GM21619 (cell line): ENCODE measurements around the gene PRELID3B.
A peak's percentile ranks its signal among the peaks of the same experiment; 100 is the strongest.

Experiments used
- ATAC-seq: cut with Tn5 transposase; IDR thresholded peaks from one replicate; pipeline ENCODE4 v1.9.1; 2021; ENCODE audit not compliant: unreplicated experiment

Gene PRELID3B

GRCh38 chr20:59010995-59011873 lies 31.4 kb downstream of the PRELID3B start:
- no peak for ATAC-seq

GRCh38 chr20:59010321-59010994 lies 32.1 kb downstream of the PRELID3B start:
- no peak for ATAC-seq

- ATAC-seq = no peak
These were observed 33.8 kb downstream of the PRELID3B start for GRCh38 chr20:59008715-59009336.

- peak; percentile 29 for ATAC-seq
These were observed 34.7 kb downstream of the PRELID3B start for GRCh38 chr20:59007665-59008511.

DNA sequence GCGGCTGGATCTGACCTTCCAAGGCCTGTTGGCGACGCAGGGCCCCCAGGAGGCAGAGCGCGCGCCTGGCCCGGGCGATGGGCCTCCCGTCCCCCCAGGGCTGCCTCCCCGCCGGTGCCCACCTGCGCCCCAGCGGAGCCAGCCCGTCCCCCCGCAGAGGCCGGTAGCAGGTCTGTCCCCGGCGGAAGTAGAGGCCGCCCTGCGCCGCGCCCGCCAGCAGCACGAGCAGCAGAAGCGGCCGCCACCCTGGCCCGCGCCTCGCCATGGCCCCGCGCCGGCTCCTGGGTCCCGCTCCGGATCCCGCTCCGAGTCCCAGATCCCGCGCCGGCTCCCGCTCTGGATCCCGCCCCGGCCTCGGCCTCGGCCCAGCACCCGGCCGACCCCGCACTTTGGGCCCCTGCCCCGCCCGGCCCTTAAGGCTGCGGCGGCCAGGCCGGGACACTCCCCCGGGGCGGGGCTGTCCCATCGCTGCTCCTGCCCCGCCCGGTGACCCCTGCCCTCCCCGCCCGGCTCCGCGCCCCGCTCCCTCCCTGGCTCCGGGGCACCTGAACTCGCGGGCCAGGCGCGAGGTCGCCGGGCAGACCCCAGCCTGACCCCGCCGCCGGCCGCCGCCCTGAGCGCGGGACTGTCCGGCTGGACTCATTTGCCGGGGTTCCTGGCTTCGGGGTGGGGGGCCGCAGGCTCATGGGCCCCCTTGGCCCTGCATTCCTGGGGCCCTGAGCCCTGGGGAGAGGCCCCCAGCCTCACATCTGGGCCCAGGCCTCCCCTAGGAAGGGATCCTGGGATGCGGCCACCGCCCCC lies 35.5 kb downstream of the PRELID3B start, which contains the start of gene CTSZ:
TSS of gene CTSZ (minus strand) at position 391 of the 801 bp plus-strand sequence. CDS start at position 265, 126 bp downstream.
- ATAC-seq = peak; percentile 21

- ATAC-seq = no peak
These were observed 36.3 kb downstream of the PRELID3B start for GRCh38 chr20:59006167-59006863.

- no peak for ATAC-seq
These were observed 36.9 kb downstream of the PRELID3B start for GRCh38 chr20:59005523-59006166.

DNA sequence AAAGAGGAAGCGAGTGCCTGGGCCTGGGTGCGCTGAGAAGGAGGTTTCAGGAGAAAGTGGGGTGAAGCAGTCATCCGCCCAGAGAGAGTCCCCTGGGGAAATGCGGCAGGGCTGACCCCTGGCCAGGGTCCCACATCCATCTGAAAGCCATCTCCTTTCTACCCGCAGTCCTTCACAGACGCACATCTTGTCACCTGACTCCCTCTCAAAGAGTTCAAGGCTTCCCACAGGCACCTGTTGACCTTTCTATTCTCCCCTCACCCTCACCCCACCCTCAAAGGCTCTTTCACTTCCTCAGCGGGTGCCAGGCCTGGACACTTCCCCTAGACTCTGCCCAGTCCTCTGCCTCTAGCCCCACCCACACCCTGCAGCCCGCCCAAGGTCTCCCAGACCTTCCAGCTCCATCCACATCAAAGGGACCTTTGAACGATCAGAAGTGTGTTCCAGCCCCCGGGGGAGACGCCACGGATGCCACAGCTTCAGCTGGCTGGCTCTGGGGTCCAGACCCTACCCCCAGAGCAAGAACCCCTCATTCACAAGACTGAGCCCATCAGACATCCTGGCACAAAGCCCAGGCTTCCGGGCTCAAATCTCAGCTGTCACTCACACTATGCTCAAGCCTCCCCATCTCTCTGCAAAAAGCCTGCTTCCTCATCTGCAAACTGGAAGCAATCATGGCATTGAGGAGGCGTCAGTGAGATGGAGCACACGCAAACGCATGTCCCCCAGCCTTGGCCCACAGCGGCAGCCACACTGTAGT lies 37.6 kb downstream of the PRELID3B start:
- ATAC-seq = peak; percentile 42

DNA sequence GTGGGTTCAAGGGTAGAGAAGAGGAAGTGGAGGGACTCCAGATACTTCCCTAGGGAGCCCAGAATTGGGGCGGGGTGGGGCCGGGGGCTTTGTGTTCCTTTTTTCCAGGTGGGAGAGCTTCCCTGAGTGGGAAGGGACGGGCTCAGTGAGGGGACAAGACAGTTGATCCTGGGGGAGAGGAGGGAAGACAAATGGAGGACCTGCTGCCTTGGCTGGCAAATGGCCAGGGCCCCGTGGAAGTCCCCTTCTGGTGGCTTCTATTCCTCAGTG lies 38.2 kb downstream of the PRELID3B start:
- no peak for ATAC-seq

GRCh38 chr20:59003836-59004492 lies 38.6 kb downstream of the PRELID3B start:
- no peak for ATAC-seq

DNA sequence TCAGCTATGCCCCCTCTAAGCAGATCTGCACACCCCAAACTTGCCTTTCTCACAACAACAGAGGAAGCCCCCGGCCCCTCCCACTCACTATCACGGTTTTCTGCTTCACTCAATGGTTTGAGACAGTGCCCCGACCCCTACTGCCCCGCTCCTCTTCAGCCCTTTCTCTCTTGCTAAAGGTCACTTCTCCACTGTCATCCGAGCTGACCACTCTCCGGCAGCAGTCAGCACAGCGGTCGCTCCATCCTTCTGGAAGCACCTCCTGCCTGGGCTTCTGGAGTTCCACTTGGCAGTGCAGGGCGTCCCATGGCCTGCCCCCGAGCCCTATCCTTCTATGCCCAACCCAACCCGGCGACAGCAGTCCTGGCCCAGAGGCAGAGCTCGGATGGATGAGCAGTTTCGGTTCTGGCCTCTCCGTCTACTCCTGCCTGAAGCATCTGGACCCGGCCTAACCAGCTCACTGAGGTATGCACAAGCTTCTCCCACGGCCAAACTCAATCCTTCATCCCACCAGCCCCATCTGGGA lies 39.6 kb downstream of the PRELID3B start:
- no peak for ATAC-seq

- ATAC-seq = no peak
These were observed 40.2 kb downstream of the PRELID3B start for GRCh38 chr20:59002388-59002787.

DNA sequence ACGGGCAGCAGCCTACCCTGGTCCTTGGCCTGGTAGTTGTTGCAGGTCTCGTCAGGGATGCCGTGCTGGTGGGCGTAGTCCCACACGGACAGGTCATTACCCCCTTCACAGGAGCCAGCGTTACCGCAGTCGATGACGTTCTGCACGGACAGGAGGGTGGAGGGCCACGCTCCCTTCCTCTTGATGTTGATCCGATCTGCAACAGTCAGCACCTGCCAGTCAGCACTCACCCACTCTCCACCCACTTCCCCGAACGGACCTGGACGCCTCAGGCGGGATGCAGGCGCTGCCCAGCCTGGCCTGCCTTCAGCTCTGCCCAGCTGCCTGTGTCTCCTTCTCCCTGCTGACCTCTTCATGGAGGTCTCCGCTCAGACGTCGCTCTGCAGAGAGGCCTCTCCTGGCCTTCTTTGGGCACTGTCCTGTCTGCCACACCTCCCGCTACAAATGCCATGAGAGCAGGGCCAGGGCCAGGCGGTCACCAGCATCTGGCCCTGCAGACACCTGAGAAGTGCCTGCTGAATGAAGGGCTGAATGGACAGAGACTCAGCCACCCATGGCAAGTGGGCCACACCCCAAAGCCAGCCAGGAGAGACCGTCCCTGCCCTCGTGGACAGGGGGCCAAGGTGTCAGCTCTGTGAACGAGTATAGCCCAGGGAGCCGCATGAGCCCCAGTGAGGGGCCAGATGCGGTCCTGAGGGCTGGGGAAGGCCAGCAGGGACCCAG lies 41.0 kb downstream of the PRELID3B start:
- ATAC-seq = no peak

- no peak for ATAC-seq
These were observed 41.5 kb downstream of the PRELID3B start for GRCh38 chr20:59001068-59001448.

GRCh38 chr20:59000326-59000725 lies 42.3 kb downstream of the PRELID3B start:
- ATAC-seq = no peak

- ATAC-seq = no peak
These were observed 43.9 kb downstream of the PRELID3B start for GRCh38 chr20:58998656-58999055.
